Activated CD4-positive, CD25-positive, alpha-beta regulatory T cell treated with anti-CD3 and anti-CD28 coated beads, Interleukin-2, amount 50 U/mL, for 16 hours (primary cell): ENCODE measurements around the gene WRNIP1.
A peak's percentile ranks its signal among the peaks of the same experiment; 100 is the strongest.

Experiments
- DNase-seq: peaks from one replicate; pipeline ENCODE4 v3.0.0-alpha.2; 2020; ENCODE audit warnings: low read depth, low spot score

WRNIP1 gene

GRCh38 chr6:2765166-2765895 lies at the start of gene WRNIP1:
TSS of gene WRNIP1 (plus strand) at chr6:2765393. CDS start at chr6:2765623, 230 bp downstream.
- DNase-seq = peak; percentile 95

DNA sequence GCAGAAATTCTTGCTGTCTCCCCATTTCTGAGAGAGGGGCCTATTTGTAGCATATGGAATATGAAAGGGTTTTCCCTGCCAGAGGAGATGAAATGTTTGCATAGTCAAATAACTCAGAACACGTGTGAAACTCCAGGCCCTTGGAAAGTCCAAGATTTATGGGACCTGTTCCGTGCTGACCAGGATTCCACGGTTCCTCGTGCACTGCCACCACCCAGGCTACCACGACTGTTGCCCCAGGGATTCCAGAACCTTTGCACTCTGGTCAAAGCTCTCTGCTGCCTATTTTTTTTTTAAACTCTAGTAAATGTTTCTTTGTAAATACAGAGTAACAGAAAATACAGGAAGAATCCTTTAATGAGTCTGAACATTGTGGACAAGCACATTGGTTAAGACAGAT lies 49.5 kb upstream of the WRNIP1 start:
- no peak for DNase-seq

DNA sequence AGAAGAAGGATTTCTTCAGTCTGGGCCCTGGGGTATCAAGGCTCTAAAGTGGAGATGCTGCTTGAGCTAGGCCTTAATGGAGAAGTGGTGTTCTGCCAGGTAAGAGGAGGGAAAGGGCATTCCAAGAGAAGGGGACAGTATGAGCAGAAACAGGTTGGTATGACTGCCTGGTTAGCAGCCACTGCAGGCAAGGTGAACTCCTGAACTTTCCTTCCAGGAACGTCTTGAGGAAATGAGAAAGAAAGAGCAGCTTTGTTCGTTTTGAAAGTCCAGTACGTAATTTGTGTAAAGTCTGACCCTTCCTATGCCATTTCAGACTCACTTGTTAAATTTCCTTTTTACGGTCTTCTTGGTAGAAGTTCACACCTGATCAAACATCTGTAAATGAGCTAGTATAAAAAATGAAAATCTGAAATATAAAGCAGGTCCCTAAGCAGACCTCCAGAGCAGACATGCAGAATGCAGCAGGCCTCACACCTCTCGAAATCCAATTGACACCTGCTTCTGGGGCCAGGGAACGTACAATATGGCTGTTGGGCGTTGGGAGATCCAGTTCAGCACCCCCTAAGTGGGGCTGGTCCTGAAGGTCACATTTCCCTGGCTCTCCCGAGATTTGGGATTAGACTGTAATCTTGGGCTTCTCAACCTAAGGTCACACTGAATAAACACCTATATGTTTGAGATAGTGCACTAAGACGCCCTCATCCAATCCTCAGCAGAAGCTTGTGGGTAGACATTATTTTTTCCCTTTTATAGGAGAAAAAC lies 48.1 kb upstream of the WRNIP1 start:
- DNase-seq = no peak

DNA sequence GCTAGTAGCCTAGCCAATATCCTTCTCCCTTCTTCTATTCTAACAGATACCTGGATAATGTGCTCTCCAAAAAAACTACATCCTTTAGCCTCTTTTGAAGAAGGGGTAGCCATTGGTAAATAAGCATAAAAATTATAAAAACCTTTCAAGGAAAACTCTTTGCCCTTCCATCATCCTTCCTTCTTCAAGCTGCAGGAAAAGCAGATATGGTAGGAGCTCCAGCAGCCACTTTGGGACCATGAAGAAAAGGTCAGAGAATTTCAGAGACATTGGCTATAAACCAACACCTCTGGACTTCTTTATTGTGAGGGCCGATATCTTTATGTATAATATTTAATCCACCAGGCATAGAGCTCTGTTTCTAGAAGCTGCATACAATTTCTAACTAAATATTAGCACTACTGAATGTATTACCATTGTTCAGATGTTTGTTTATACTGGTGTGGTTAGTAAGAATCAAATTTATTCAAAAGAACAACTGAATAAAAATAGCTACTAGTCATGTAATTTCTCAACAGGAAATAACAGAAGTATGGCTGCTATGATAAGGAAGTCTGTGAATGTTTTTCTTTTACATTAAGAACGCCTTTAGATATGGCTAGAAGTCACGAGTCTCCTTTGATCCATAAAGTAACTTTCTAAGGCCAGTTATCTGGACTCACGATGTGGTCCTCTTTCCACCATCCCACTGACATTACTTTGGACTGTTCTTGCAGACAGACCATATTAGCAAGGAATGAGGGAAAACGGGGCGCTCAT lies 46.7 kb upstream of the WRNIP1 start:
- DNase-seq = no peak

GRCh38 chr6:2719093-2719455 lies 46.1 kb upstream of the WRNIP1 start:
- DNase-seq = no peak

DNA sequence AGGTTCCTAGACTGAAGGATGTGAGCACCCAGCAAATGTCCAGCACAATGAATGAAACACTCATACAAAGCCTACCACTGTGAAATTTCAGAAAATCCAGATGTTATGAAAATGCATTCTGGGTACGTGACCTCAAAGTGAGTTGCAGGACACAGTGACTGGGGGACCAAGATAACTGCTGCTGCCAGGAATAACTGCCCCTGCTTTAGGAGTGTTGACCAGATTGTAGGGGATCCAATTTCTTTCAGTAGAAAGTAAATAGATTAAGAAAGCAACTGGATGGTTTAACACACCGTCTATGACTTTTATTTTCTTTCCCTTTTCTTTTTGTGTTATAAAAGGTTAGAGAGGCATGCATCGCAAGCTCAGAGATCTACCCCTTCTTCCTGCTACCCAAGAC lies 44.0 kb upstream of the WRNIP1 start:
- DNase-seq = no peak

GRCh38 chr6:2725364-2725988 lies 39.7 kb upstream of the WRNIP1 start:
- DNase-seq = no peak

GRCh38 chr6:2725999-2726567 lies 39.1 kb upstream of the WRNIP1 start:
- DNase-seq = no peak

DNA sequence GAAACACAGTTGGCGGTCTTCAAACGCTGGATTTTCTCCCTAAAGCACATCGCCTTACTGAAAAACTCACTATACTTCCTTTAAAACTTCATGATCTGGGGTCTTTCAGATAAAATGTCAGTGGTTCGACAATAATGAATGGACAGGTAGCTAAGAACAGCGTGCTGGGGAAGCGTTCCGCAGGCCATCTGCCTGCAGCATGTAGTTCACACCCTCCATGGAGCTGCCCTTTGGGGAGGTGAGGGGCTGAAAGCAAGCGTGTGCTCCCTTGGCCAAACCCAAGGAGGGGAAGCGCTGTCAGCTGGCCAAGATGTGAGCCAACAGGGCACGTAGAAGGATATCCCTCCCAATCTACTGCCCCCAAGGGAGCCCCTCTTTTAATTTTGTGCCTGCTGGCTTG lies 35.3 kb upstream of the WRNIP1 start:
- DNase-seq = no peak

GRCh38 chr6:2730353-2731107 lies 34.7 kb upstream of the WRNIP1 start:
- no peak for DNase-seq

GRCh38 chr6:2731281-2731909 lies 33.8 kb upstream of the WRNIP1 start:
- no peak for DNase-seq

- DNase-seq = no peak
These were observed 32.6 kb upstream of the WRNIP1 start for GRCh38 chr6:2732503-2733089.

GRCh38 chr6:2733324-2733723 lies 31.9 kb upstream of the WRNIP1 start:
- DNase-seq = no peak

- no peak for DNase-seq
These were observed 31.3 kb upstream of the WRNIP1 start for GRCh38 chr6:2733736-2734480.

DNA sequence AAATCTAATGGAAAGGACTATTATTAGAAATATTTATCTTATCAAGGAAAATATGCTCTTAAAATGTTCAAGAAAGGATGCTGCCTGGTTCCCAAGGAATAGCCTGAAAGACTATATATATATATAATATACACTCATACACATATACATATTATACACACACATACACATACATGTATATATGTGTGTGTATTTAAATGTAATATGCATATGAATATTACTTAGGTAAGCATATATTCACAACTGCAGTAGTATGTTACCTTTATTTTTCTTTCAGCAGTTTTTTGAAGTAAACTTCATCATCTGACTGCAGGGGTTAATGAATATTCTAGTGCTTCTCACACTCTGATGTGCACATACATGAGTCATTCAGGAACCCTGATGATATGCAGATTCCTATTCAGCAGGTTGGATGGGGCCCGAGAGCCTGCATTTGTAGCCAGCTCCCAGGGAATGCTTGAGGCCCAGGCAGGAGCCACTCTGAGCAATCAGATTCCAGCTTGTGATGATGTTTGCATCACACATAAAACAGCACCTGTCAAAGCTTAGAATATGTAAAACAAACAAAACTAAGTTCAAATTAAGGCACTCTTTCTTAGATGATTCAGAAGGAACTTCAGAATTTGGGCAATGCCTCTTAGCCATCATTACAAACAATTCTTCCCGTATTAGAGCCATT lies 30.6 kb upstream of the WRNIP1 start:
- DNase-seq = no peak

DNA sequence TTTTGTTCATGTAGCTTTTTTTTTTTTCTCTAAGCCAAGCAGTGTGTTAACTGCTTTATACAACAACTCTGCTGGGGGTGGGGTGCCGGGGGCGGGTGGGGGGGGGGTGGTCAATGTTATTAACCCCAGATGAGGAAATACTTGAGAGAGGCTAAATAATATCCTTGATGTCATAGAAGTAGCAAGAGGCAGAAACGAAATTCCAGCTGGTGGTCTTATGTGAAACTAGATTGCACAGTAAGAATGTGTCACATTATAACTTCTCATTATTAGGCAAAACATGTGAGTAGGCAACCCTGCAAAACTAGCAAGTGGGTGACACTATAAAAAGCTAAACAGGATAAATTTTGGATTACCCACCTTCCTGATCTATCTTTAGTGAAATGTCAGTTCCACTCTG lies 27.3 kb upstream of the WRNIP1 start:
- DNase-seq = no peak

GRCh38 chr6:2738373-2738979 lies 26.7 kb upstream of the WRNIP1 start:
- peak; percentile 9 for DNase-seq

DNA sequence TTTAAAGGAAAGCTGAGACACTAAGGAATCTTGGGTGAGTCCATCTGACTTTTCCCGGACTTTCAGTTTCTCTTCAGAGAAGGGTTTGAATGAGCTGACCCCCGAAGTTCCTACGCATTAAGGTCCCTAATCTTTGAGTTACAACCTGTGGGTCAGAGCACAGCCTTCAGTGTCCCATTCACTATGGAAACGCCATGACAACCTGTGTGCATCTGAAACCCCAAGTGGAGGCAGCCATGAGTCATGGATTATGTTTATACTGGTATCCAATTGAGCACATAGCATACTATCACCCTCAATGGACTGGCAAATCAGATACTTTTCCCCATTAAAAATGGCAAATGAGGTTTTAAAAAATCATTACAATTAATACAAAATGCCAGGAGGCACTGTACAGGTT lies 25.9 kb upstream of the WRNIP1 start:
- no peak for DNase-seq
